Mesothelial cell of epicardium (in vitro differentiated cells): ENCODE data around the gene SELE. TPM values are rescaled to one million over a fixed set of nuclear protein-coding genes. Genes with fewer than 3 reads are reported as not detected.
"Not testable (repeated sequence)": the region's sequence is repeated elsewhere in the genome, so short reads cannot be mapped to it uniquely, and the experiment has no call there.

Experiments
- DNase-seq, 2 experiments: peaks; one replicate each; pipeline ENCODE4 v3.0.0; 2021; ENCODE audit warnings: low spot score in 2 of 2; ENCODE audit not compliant: unreplicated experiment in 2 of 2
- H3K27ac Mint-ChIP-seq: 2 replicates; pipeline ENCODE4 v1.8.0; 2021; ENCODE audit warnings: mixed read lengths
- H3K27me3 Mint-ChIP-seq: 2 replicates; pipeline ENCODE4 v1.8.0; 2021; ENCODE audit warnings: low read depth, mixed read lengths
- H3K36me3 Mint-ChIP-seq: 2 replicates; pipeline ENCODE4 v1.8.0; 2021; ENCODE audit warnings: mixed read lengths
- H3K4me1 Mint-ChIP-seq: 2 replicates; pipeline ENCODE4 v1.8.0; 2021; ENCODE audit warnings: mixed read lengths
- H3K4me3 Mint-ChIP-seq: 2 replicates; pipeline ENCODE4 v1.8.0; 2021; ENCODE audit warnings: mild to moderate bottlenecking, moderate library complexity, mixed read lengths
- H3K9me3 Mint-ChIP-seq: 2 replicates; pipeline ENCODE4 v1.8.0; 2021; ENCODE audit warnings: mixed read lengths
- total RNA-seq: library from RNA; stranded (reverse); gene quantifications from 3 replicates; pipeline ENCODE4 v1.2.1, GENCODE V29; 2021
- TF ChIP-seq, protein P1 (sequence below): fragments of 200-600 bp; sonication (generic); IDR thresholded peaks from one replicate; pipeline ENCODE4 v1.5.0; 2021; ENCODE audit warnings: antibody characterized with exemption; ENCODE audit not compliant: unreplicated experiment

The SELE gene
- total RNA-seq, 1 donor from 2014 or later: 1.3 TPM

GRCh38 chr1:169723763-169724162 lies 10.1 kb downstream of the SELE start:
- no peak for DNase-seq
- no peaks in the 10 kb centered on the region for H3K27me3 Mint-ChIP-seq
- H3K4me1 Mint-ChIP-seq: peaks cover 42% of the 10 kb centered on the region
- H3K4me3 Mint-ChIP-seq: no peak overlapping the region
- peak overlapping the region; percentile 95 for H3K27ac Mint-ChIP-seq
- peaks cover 8% of the 10 kb centered on the region for H3K36me3 Mint-ChIP-seq
- TF ChIP-seq, protein P1, sequence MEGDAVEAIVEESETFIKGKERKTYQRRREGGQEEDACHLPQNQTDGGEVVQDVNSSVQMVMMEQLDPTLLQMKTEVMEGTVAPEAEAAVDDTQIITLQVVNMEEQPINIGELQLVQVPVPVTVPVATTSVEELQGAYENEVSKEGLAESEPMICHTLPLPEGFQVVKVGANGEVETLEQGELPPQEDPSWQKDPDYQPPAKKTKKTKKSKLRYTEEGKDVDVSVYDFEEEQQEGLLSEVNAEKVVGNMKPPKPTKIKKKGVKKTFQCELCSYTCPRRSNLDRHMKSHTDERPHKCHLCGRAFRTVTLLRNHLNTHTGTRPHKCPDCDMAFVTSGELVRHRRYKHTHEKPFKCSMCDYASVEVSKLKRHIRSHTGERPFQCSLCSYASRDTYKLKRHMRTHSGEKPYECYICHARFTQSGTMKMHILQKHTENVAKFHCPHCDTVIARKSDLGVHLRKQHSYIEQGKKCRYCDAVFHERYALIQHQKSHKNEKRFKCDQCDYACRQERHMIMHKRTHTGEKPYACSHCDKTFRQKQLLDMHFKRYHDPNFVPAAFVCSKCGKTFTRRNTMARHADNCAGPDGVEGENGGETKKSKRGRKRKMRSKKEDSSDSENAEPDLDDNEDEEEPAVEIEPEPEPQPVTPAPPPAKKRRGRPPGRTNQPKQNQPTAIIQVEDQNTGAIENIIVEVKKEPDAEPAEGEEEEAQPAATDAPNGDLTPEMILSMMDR: no peak
- peaks cover 12% of the 10 kb centered on the region for H3K9me3 Mint-ChIP-seq

- peaks cover 42% of the 10 kb centered on the region for H3K4me1 Mint-ChIP-seq
- H3K36me3 Mint-ChIP-seq: peaks cover 12% of the 10 kb centered on the region
- TF ChIP-seq, protein P1: no peak
- peak overlapping the region; percentile 95 for H3K27ac Mint-ChIP-seq
- no peak for DNase-seq
- no peak overlapping the region for H3K4me3 Mint-ChIP-seq
- H3K9me3 Mint-ChIP-seq: peaks cover 21% of the 10 kb centered on the region
- no peaks in the 10 kb centered on the region for H3K27me3 Mint-ChIP-seq
Observed at GRCh38 chr1:169722779-169723178, 11.1 kb downstream of the SELE start.

- not testable (repeated sequence) for DNase-seq, H3K27ac Mint-ChIP-seq, H3K27me3 Mint-ChIP-seq, H3K4me3 Mint-ChIP-seq, H3K4me1 Mint-ChIP-seq
- Mint-ChIP-seq H3K9me3 (peaks cover 56% of the 10 kb centered on the region), H3K36me3 (peaks cover 18% of the 10 kb centered on the region)
Observed at GRCh38 chr1:169715100-169715499, 18.8 kb downstream of the SELE start.

DNA sequence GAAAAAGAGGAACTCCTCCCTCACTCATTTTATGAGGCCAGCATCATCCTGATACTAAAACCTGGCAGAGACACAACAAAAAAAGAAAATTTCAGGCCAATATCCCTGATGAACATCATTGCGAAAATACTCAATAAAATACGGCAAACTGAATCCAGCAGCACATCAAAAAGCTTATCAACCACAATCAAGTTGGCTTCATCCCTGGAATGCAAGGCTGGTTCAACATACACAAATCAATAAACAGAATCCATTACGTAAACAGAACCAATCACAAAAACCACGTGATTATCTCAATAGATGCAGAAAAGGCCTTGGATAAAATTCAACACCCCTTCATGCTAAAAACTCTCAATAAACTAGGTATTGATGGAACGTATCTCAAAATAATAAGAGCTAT lies 20.8 kb downstream of the SELE start:
- not testable (repeated sequence) for H3K27me3 Mint-ChIP-seq, DNase-seq, H3K4me3 Mint-ChIP-seq, H3K27ac Mint-ChIP-seq, H3K4me1 Mint-ChIP-seq
- peaks cover 11% of the 10 kb centered on the region for H3K36me3 Mint-ChIP-seq
- peaks cover 44% of the 10 kb centered on the region for H3K9me3 Mint-ChIP-seq

- Mint-ChIP-seq H3K27ac (no peak overlapping the region), H3K9me3 (peaks cover 36% of the 10 kb centered on the region)
Observed at GRCh38 chr1:169712309-169712631, 21.6 kb downstream of the SELE start.

GRCh38 chr1:169711469-169712308 lies 22.2 kb downstream of the SELE start, which contains the start of gene SELL:
TSS of gene SELL (minus strand) at chr1:169711620. CDS start at chr1:169711498, 122 bp downstream.
- peaks cover 32% of the 10 kb centered on the region for H3K9me3 Mint-ChIP-seq
- TF ChIP-seq, protein P1: peak; percentile 57
- peaks cover 11% of the 10 kb centered on the region for H3K36me3 Mint-ChIP-seq
- H3K27me3 Mint-ChIP-seq: no peaks in the 10 kb centered on the region
- H3K4me1 Mint-ChIP-seq: peaks cover 8% of the 10 kb centered on the region
- H3K4me3 Mint-ChIP-seq: peak within 1 kb of the TSS; percentile 42
- peak in 1 of 2 experiments; percentile 39 for DNase-seq
- no peak within 1 kb of the TSS for H3K27ac Mint-ChIP-seq

More at GRCh38 chr1:169712309-169712631, 21.6 kb downstream of the SELE start:
- no peak overlapping the region for H3K4me3 Mint-ChIP-seq
- no peak for DNase-seq
- TF ChIP-seq, protein P1: no peak
- peaks cover 11% of the 10 kb centered on the region for H3K36me3 Mint-ChIP-seq
- peaks cover 8% of the 10 kb centered on the region for H3K4me1 Mint-ChIP-seq
- H3K27me3 Mint-ChIP-seq: no peaks in the 10 kb centered on the region
